HepG2 (cell line): Measurements from ENCODE around the gene OBSL1. TPM values are rescaled to one million over a fixed set of nuclear protein-coding genes. Genes with fewer than 3 reads are reported as not detected.

Source experiments
- DMAP1 ChIP-seq: IDR thresholded peaks from 2 replicates; pipeline ENCODE4 v1.6.1; 2016
- GFI1 ChIP-seq: sonication (generic); formaldehyde crosslinking; IDR thresholded peaks from 2 replicates; pipeline ENCODE4 v1.5.0; 2020; ENCODE audit warnings: missing genetic modification reagents, mild to moderate bottlenecking, borderline replicate concordance
- HNRNPH1 ChIP-seq: fragments of 200-400 bp; formaldehyde crosslinking; optimal IDR thresholded peaks from 2 replicates; pipeline ENCODE3; 2017; ENCODE audit warnings: mild to moderate bottlenecking, low read depth, low read length
- MAFK ChIP-seq, 2 experiments: IDR thresholded peaks in 1 of 2; conservative IDR thresholded peaks in 1 of 2; 2 replicates each; pipeline ENCODE4 v1.6.1; 2011; ENCODE audit warnings: improper control_type of control experiment in 2 of 2, low read length in 2 of 2
- MTA1 ChIP-seq: sonication (generic); formaldehyde crosslinking; IDR thresholded peaks from 2 replicates; pipeline ENCODE4 v1.4.0; 2020; ENCODE audit warnings: missing genetic modification reagents, mild to moderate bottlenecking, borderline replicate concordance
- SNAPC4 ChIP-seq: sonication (generic); formaldehyde crosslinking; IDR thresholded peaks from 2 replicates; pipeline ENCODE4 v1.4.0; 2020; ENCODE audit warnings: mild to moderate bottlenecking, missing genetic modification reagents
- SOX5 ChIP-seq: IDR thresholded peaks from 2 replicates; pipeline ENCODE4 v1.6.1; 2016; ENCODE audit warnings: borderline replicate concordance
- XRCC5 ChIP-seq: fragments of 200-400 bp; formaldehyde crosslinking; optimal IDR thresholded peaks from 2 replicates; pipeline ENCODE3; 2017; ENCODE audit warnings: mild to moderate bottlenecking, low read length
- ZBTB43 ChIP-seq: sonication (generic); formaldehyde crosslinking; conservative IDR thresholded peaks from 2 replicates; pipeline ENCODE4 v1.4.0; 2020; ENCODE audit warnings: missing genetic modification reagents
- ZNF24 ChIP-seq: fragments of 450-650 bp; IDR thresholded peaks from 2 replicates; pipeline ENCODE4 v1.6.1; 2017; ENCODE audit warnings: antibody characterized with exemption, mild to moderate bottlenecking
- ZNF362 ChIP-seq: sonication (generic); formaldehyde crosslinking; IDR thresholded peaks from 2 replicates; pipeline ENCODE4 v1.4.0; 2020; ENCODE audit warnings: missing genetic modification reagents, mild to moderate bottlenecking, borderline replicate concordance
- ZNF513 ChIP-seq: sonication (generic); formaldehyde crosslinking; conservative IDR thresholded peaks from 2 replicates; pipeline ENCODE4 v1.5.0; 2020; ENCODE audit warnings: missing genetic modification reagents
- ZNF546 ChIP-seq: sonication (generic); formaldehyde crosslinking; conservative IDR thresholded peaks from 2 replicates; pipeline ENCODE4 v1.8.1; 2023; ENCODE audit warnings: mild to moderate bottlenecking, missing genetic modification reagents
- ZNF576 ChIP-seq: sonication (generic); formaldehyde crosslinking; IDR thresholded peaks from 2 replicates; pipeline ENCODE4 v1.4.0; 2020; ENCODE audit warnings: mild to moderate bottlenecking, missing genetic modification reagents
- ZNF607 ChIP-seq: sonication (generic); formaldehyde crosslinking; IDR thresholded peaks from 2 replicates; pipeline ENCODE4 v1.5.1; 2020; ENCODE audit warnings: missing genetic modification reagents, mild to moderate bottlenecking, borderline replicate concordance
- ZNF639 ChIP-seq: conservative IDR thresholded peaks from 2 replicates; pipeline ENCODE4 v1.6.1; 2018; ENCODE audit warnings: missing genetic modification reagents
- ZNF768 ChIP-seq: sonication (generic); formaldehyde crosslinking; IDR thresholded peaks from 2 replicates; pipeline ENCODE4 v1.4.0; 2020; ENCODE audit warnings: missing genetic modification reagents
- ZSCAN12 ChIP-seq: sonication (generic); formaldehyde crosslinking; IDR thresholded peaks from 2 replicates; pipeline ENCODE4 v1.9.0; 2021; ENCODE audit warnings: mild to moderate bottlenecking, missing genetic modification reagents
- polyA plus RNA-seq, 8 experiments: library from polyadenylated mRNA; depleted of rRNA in 3 of 8; stranded (reverse) in 7 of 8; unstranded in 1 of 8; fragments of >200 nt; fragmentation: Illumina TruSeq in 4 of 8; extraction: Trizol in 4 of 8; gene quantifications; 2 replicates each; pipeline versions ENCODE4 v1.2.1 to v1.2.3, GENCODE V29; 2011 to 2016; ENCODE audit warnings: low read depth in 4 of 8, missing spikeins in 1 of 8, mixed read lengths in 1 of 8; ENCODE audit not compliant: insufficient read depth in 1 of 8
- total RNA-seq, 5 experiments: library from RNA; depleted of rRNA; stranded (reverse); fragments of >200 nt; fragmentation: Illumina TruSeq; extraction: Trizol; gene quantifications; 2 replicates each; pipeline ENCODE4 v1.2.3, GENCODE V29; 2016; ENCODE audit warnings: low read depth in 1 of 5

OBSL1 gene
- total and polyA plus RNA-seq, 2 of the 13 experiments (the other 11 are each of a cell fraction or from before 2014, with no cell fraction given) = 86.7 to 218 TPM

GRCh38 chr2:219572237-219573001 is 1.1 kb upstream of the OBSL1 start, which contains the start of gene INHA (continued):
- no peak for TF ChIP-seq ZBTB43 (CRISPR knock-in tag)
- no peak for TF ChIP-seq ZNF513
- TF ChIP-seq XRCC5 = no peak
- no peak for TF ChIP-seq GFI1 (CRISPR knock-in tag)
- TF ChIP-seq MAFK (conservative IDR thresholded peaks at IDR 0.05 in 1 of 2, IDR thresholded peaks at IDR 0.05 in 1 of 2; ENCODE audit: low read length in 2 of 2) = no peak
- no peak; the same call in 1 of the 2 replicates for TF ChIP-seq MTA1 (CRISPR knock-in tag)
- TF ChIP-seq ZNF607 (CRISPR knock-in tag) = 0 out of 2 replicates have a peak, but pooled peaks have one; percentile 54
- TF ChIP-seq SOX5 (CRISPR knock-in tag) = no peak
- TF ChIP-seq ZNF24 = no peak
- no peak for TF ChIP-seq ZSCAN12
- no peak for TF ChIP-seq ZNF639
- no peak for TF ChIP-seq SNAPC4 (CRISPR knock-in tag)
- TF ChIP-seq HNRNPH1 = no peak
- TF ChIP-seq ZNF362 (CRISPR knock-in tag) = no peak
- peak; percentile 48; the same call in 1 of the 2 replicates for TF ChIP-seq ZNF546 (CRISPR knock-in tag)
- no peak for TF ChIP-seq ZNF576 (CRISPR knock-in tag)
- peak; percentile 29; the same call in 1 of the 2 replicates for TF ChIP-seq ZNF768 (CRISPR knock-in tag)
- TF ChIP-seq DMAP1 (CRISPR knock-in tag) = no peak
